Cerebellar cortex (tissue), 1 donor: ENCODE results near the gene RGS21.

Experiments
- DNase-seq: peaks from one replicate; pipeline ENCODE4 v3.0.0-alpha.2; 2015; ENCODE audit warnings: low spot score

Gene RGS21

GRCh38 chr1:192378878-192379277 is 62.1 kb downstream of the RGS21 start:
- DNase-seq: no peak

- no peak for DNase-seq
Observed at GRCh38 chr1:192379554-192379953, 62.8 kb downstream of the RGS21 start.

DNA sequence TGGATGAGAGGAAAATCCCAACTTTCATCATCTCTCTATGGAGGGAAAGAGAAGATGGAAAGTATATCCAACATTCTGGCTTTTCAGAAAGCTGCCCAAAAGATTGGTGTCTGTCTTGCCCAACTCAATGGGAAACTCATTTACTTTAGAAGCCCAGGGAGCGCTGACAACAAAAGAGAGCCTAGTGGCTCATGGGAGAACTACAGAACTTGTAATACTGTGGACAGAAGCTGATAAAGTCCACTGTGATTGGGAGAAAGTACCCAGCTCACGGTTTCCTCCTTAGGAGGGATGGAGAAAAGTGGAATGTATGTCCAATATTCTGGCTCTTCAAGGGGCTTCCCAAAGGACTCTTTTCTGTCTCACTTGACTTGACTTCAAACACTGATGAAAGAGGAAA is 66.0 kb downstream of the RGS21 start:
- no peak for DNase-seq

DNA sequence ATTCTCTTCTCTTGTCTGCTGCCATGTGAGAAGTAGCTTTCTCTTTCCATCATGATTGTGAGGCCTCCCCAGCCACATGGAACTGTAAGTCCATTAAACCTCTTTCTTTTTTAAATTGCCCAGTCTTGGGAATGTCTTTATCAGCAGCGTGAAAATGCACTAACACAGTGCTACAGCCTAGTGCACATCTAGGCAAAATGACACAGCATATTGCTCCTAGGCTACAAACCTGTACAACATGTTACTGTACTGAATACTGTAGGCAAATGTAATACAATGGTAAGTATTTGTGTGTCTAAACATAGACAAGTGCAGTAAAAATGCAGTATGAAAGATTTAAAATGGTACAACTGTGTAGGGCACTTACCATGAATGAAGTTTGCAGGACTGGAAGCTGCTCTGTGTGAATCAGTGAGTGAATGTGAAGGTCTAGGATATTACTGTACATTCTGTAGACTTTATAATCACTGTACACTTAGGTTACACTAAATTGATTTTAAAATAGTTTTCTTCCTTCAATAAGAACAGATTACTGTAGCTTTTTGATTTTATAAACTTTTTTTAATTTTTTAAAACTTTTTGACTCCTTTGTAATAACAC is 69.4 kb downstream of the RGS21 start:
- no peak for DNase-seq

GRCh38 chr1:192395211-192395610 is 78.4 kb downstream of the RGS21 start:
- DNase-seq: no peak

DNA sequence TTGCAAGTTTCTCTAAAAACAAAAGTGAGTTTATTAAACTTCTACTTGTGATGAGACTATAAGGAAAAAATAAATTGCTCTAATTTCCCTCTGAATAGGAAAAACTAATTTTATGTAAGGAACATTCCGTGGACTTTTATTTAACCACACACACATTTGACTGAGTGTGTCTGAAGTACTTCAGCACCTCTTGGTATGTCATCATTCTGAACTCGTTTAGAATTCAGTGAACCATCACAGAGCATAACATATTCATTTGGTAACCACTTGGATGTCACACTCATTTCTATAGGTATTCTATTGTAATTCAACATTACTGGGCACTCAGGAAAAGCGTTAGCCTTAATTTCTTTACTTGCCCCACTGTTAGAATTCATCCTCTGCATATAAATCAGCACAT is 79.1 kb downstream of the RGS21 start:
- no peak for DNase-seq

- no peak for DNase-seq
Observed at GRCh38 chr1:192399161-192399560, 82.4 kb downstream of the RGS21 start.

DNA sequence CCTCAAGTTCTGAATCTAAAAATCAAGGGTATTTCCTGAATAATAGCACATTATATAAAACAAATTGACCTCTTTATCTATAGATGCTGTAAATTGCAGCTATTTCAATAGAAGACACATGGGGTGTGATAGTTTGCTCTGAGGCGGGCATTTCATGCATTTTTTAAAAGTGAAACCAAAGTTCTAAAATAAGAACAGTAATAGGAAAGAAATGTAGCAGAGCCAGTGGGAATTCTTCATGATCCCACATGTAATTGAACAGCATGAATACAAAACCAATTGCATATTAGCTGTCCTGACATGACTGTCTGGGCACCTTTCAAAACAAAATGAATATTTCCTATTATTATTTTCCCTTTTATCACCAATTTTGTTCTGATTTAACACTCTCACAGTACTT is 85.0 kb downstream of the RGS21 start:
- no peak for DNase-seq

GRCh38 chr1:192402571-192402970 is 85.8 kb downstream of the RGS21 start:
- DNase-seq: no peak

DNA sequence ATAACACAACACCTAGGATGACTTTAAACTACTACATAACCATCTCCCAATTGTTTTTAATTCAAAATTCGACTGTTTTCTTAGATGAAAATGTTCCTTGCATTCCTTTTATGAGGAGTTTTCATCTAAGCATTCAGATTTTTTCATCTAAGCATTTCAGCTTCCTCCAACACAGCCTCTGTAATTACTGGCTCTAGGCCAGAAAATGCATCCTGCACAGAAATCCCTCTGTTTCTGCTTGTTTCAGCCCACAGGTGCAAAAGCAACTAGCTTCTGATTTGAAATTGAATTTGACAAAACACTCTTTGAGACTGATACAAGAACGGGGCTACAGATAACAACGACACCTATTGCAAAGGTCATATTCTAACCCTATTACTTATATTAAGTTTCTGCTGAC is 90.4 kb downstream of the RGS21 start:
- no peak for DNase-seq
